GM18861 (cell line): ENCODE results near the gene BLZF1.
"Not testable (repeated sequence)": the region's sequence is repeated elsewhere in the genome, so short reads cannot be mapped to it uniquely, and the experiment has no call there.

ENCODE experiments used
- ATAC-seq: cut with Tn5 transposase; IDR thresholded peaks from one replicate; pipeline ENCODE4 v1.9.1; 2021; ENCODE audit not compliant: unreplicated experiment

BLZF1 gene

GRCh38 chr1:169367686-169368405 is at the start of gene BLZF1, which contains the start of gene NME7:
TSS of gene BLZF1 (plus strand) at chr1:169368195. CDS start at chr1:169369523, 1,328 bp downstream.
TSS of gene NME7 (minus strand) at chr1:169367797. CDS start at chr1:169367710, 87 bp downstream.
- ATAC-seq, result peak; percentile 83

GRCh38 chr1:169318536-169319244 is 49.3 kb upstream of the BLZF1 start:
- no peak for ATAC-seq

- ATAC-seq, result no peak
Observed at GRCh38 chr1:169321539-169321938, 46.5 kb upstream of the BLZF1 start.

GRCh38 chr1:169322138-169322537 is 45.9 kb upstream of the BLZF1 start:
- no peak for ATAC-seq

- ATAC-seq, result no peak
Observed at GRCh38 chr1:169325117-169325516, 42.9 kb upstream of the BLZF1 start.

GRCh38 chr1:169326261-169326955 is 41.6 kb upstream of the BLZF1 start:
- peak; percentile 22 for ATAC-seq

GRCh38 chr1:169326956-169327268 is 41.1 kb upstream of the BLZF1 start:
- ATAC-seq, result peak; percentile 97

- no peak for ATAC-seq
Observed at GRCh38 chr1:169327875-169328274, 40.1 kb upstream of the BLZF1 start.

- ATAC-seq, result no peak
Observed at GRCh38 chr1:169329383-169329782, 38.6 kb upstream of the BLZF1 start.

- ATAC-seq, result no peak
Observed at GRCh38 chr1:169330927-169331326, 37.1 kb upstream of the BLZF1 start.

GRCh38 chr1:169334727-169335126 is 33.3 kb upstream of the BLZF1 start:
- ATAC-seq, result not testable (repeated sequence)

- not testable (repeated sequence) for ATAC-seq
Observed at GRCh38 chr1:169336947-169337715, 30.9 kb upstream of the BLZF1 start.

GRCh38 chr1:169338617-169339016 is 29.4 kb upstream of the BLZF1 start:
- ATAC-seq, result no peak

GRCh38 chr1:169339773-169340172 is 28.2 kb upstream of the BLZF1 start:
- ATAC-seq, result no peak

- no peak for ATAC-seq
Observed at GRCh38 chr1:169340882-169341281, 27.1 kb upstream of the BLZF1 start.

- ATAC-seq, result not testable (repeated sequence)
Observed at GRCh38 chr1:169342096-169342495, 25.9 kb upstream of the BLZF1 start.

- no peak for ATAC-seq
Observed at GRCh38 chr1:169345511-169345910, 22.5 kb upstream of the BLZF1 start.

- no peak for ATAC-seq
Observed at GRCh38 chr1:169346036-169346589, 21.9 kb upstream of the BLZF1 start.

GRCh38 chr1:169347688-169348382 is 20.2 kb upstream of the BLZF1 start:
- no peak for ATAC-seq

GRCh38 chr1:169348383-169349036 is 19.5 kb upstream of the BLZF1 start:
- no peak for ATAC-seq
